Measurements from ENCODE around the gene BDNF.

DNA sequence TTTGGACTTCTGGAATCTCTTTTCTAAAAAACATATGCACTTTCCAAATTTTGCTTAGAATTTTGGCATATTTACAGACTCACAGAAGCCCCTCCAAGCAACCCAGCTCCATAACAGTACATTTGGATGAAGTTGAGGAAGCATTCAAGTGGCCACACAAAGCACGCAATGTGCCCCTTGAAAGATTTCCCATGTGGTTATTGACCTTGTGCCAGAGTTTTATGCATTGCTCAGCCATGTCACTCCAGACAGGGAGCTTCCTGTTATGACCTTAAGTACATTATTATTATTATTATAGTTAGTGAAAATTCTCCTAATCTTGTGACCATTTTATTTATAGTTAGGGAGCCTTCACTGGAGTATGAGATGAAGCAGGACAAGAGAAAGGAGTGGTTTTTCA, 35.0 kb upstream of the BDNF start:
- TF ChIP-seq, protein P1, sequence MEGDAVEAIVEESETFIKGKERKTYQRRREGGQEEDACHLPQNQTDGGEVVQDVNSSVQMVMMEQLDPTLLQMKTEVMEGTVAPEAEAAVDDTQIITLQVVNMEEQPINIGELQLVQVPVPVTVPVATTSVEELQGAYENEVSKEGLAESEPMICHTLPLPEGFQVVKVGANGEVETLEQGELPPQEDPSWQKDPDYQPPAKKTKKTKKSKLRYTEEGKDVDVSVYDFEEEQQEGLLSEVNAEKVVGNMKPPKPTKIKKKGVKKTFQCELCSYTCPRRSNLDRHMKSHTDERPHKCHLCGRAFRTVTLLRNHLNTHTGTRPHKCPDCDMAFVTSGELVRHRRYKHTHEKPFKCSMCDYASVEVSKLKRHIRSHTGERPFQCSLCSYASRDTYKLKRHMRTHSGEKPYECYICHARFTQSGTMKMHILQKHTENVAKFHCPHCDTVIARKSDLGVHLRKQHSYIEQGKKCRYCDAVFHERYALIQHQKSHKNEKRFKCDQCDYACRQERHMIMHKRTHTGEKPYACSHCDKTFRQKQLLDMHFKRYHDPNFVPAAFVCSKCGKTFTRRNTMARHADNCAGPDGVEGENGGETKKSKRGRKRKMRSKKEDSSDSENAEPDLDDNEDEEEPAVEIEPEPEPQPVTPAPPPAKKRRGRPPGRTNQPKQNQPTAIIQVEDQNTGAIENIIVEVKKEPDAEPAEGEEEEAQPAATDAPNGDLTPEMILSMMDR (conservative IDR thresholded peaks at IDR 0.05): no peak
- TF ChIP-seq EZH2 (IDR thresholded peaks at IDR 0.05; ENCODE audit: low read depth): no peak

Data from PC-9 (cell line).